ENCODE results near the gene IFI27.
A peak's percentile ranks its signal among the peaks of the same experiment; 100 is the strongest.

IFI27 gene

DNA sequence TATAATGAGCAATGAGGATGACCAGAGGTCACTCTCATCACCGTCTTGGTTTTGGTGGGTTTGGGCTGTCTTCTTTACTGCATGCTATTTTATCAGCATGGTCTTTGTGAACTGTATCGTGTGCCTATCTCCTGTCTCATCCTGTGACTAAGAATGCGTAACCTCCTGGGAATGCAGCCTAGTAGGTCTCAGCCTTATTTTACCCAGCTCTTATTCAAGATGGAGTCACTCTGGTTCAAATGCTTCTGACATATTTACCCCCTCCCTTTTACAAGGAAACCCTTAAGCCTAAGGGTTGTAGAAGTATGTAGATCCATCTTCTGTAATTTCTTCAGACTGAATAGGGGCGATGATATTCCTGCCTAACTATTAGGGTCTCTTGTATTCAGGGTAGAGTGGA, 21.1 kb upstream of the IFI27 start:
- FAIRE-seq = no peak

DNA sequence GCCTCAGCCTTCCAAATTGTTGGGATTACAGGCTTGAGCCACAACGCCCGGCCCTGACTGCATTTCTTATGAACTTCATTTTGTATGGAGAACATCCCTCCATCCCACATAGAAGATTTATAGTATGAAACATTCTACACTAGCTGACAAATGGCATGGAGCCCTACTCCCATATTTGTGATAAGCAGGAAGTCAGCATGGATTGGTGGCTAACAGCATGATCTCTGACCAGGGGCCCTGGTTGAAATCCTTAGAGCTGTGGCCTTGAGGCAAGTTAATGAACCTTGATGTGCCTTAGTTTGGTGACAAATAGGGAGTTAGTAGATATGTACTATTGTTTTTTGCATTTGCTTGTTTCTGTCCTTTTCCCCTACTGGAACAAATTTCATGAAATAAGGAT, 17.1 kb upstream of the IFI27 start:
- no peak for FAIRE-seq
- TF ChIP-seq POLR2A (IDR thresholded peaks at IDR 0.05; ENCODE audit: low read depth, low read length) = no peak
- DNase-seq (ENCODE audit: insufficient read length, low spot score) = no peak

More for the DNA sequence above, 21.1 kb upstream of the IFI27 start:
- DNase-seq (ENCODE audit: insufficient read length, low spot score) = no peak
- TF ChIP-seq POLR2A (IDR thresholded peaks at IDR 0.05; ENCODE audit: low read depth, low read length) = no peak

DNA sequence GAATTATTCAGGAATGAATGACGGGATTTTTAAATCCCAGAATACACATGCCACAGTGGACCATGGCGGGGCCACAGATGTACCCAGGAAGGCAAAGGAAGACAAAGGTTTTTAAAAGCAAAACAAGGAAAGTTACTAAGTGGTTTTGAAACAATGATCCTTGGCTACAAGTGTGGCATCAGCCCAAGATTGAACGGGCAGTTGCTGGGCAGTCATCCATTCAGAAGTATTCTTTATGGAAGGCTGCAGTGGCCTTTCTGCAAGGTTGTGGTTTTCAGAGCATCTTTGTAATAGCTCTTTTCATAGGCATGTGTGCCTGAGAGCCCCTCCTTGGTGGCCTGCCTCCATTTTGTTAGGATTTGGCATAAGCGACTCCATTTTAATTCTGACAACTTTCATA, 13.4 kb upstream of the IFI27 start:
- no peak for DNase-seq (ENCODE audit: insufficient read length, low spot score)
- no peak for TF ChIP-seq POLR2A (IDR thresholded peaks at IDR 0.05; ENCODE audit: low read depth, low read length)
- FAIRE-seq = no peak

DNA sequence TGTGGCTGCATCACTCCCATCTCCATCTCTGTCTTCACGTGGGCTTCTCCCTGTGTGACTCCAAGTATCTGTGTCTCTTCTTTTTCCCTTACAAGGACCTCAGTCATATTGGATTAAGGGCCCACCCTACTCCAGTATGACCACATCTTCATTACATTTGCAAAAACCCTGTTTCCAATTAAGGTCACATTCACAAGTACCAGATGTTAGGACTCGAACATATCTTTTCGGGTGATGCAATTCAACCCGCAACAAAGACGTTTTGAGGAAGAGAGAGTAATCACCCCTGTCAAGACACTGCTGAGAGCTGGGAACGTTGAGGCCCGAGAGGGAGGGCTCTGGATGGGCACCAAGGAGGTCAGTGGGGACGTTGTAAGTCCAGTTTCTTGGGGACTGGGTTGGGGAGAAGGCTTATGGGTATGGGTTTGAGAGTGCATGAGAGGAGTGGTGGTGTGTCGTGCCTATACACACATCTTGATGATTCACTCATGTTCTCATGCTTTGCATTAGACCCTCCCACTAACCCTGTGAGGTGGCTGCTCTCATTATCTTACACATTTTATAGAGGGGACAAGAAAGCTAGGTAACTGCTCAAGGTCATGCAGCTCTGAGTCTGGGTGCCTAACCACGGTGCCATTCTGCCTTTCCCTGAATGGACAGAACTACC, 12.1 kb upstream of the IFI27 start:
- FAIRE-seq (no peak), DNase-seq (ENCODE audit: insufficient read length, low spot score) (no peak)
- no peak for TF ChIP-seq POLR2A (IDR thresholded peaks at IDR 0.05; ENCODE audit: low read depth, low read length)

DNA sequence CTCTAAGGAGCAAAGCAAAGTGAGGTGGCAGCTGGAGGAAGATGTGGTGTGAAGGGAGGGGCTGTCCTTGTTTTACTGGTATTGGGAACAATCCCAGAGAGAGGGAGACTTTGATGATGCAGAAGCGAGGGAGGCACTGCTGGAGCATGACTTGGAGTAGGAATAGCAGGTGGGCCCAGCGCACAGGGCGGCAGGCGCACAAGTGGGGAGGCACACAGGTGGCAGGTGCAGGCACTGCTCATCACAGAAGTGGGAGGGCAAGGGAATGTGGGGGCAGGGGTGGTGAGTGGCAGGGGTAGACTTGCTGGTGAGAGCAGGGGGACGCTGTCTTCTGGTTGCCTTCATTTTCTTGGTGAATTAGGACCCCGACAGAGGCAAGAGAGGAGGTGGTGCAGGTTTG, 11.5 kb upstream of the IFI27 start:
- DNase-seq (ENCODE audit: insufficient read length, low spot score) (no peak), FAIRE-seq (no peak)
- TF ChIP-seq POLR2A (IDR thresholded peaks at IDR 0.05; ENCODE audit: low read depth, low read length) = no peak

DNA sequence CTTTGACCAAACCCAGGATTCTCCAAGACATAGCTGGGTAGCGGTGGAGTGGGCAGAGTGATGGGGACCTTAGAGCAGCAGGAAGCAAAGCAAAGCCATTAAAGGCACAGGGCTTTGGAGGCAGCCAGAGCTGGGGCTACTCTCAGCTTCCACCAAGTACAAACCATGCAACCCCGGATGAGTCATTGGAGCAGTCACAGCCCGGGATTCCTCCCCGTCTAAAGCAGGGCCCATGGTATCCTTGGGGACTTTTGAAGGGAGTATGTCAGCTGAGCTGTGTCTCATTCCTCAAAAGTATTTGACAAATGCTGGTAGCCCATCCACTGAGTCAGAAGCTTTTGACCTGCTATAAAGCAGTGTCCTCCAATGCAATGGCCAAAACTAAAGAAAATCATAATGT, 9.7 kb upstream of the IFI27 start:
- no peak for TF ChIP-seq POLR2A (IDR thresholded peaks at IDR 0.05; ENCODE audit: low read depth, low read length)
- FAIRE-seq (peak; percentile 93), DNase-seq (ENCODE audit: insufficient read length, low spot score) (peak; percentile 87)

DNA sequence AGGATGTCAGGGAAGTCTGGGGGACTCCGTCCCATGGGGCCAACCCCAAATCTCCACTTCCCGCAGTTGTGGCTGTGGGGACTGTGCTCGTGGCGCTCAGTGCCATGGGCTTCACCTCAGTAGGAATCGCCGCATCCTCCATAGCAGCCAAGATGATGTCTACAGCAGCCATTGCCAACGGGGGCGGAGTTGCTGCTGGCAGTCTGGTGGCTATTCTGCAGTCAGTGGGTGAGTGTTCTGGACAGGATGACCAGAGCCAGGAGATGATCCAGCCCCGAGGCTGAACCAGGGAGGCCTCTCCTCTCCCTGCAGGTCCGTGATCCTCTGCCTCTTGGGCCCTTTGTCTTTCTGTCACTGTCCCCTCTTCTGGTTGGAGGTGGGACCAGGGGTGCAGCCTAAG, 8.8 kb upstream of the IFI27 start:
- FAIRE-seq = no peak
- no peak for TF ChIP-seq POLR2A (IDR thresholded peaks at IDR 0.05; ENCODE audit: low read depth, low read length)
- no peak for DNase-seq (ENCODE audit: insufficient read length, low spot score)

DNA sequence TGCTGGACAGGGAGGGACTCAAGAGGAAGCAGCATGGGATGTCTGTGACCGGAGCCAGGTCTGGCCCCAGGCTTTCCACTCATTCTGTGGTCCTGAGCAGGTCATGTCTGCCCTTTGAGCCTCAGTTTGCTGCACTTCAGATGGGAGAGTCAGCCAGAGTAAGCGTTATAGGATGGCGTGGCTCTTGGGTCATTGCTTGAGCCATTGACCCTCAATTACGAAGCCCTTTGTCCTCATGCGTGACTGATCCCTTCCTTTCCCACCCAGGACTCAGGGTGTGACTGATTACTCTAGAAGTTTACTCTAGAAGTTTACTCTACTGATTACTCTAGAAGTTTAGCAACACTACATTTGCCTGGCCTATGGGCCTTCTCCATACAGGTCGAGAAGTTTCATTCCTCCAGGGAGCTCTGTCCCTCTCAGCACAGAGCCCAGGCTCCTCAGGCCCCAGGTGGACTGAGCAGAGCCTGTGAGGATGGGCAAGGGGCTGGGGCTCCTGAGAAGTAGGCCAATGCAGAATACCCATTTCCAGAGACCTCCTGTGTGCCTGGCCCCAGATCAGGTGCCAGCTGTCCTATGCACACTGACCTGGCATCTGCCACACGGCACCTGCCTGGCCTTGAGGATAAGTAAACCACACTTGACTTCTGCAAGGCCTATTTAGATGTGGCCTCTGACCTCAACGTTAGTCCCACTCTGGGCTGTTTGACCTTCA, 7.6 kb upstream of the IFI27 start:
- DNase-seq (ENCODE audit: insufficient read length, low spot score) = no peak
- TF ChIP-seq POLR2A (IDR thresholded peaks at IDR 0.05; ENCODE audit: low read depth, low read length) = no peak
- FAIRE-seq = no peak

DNA sequence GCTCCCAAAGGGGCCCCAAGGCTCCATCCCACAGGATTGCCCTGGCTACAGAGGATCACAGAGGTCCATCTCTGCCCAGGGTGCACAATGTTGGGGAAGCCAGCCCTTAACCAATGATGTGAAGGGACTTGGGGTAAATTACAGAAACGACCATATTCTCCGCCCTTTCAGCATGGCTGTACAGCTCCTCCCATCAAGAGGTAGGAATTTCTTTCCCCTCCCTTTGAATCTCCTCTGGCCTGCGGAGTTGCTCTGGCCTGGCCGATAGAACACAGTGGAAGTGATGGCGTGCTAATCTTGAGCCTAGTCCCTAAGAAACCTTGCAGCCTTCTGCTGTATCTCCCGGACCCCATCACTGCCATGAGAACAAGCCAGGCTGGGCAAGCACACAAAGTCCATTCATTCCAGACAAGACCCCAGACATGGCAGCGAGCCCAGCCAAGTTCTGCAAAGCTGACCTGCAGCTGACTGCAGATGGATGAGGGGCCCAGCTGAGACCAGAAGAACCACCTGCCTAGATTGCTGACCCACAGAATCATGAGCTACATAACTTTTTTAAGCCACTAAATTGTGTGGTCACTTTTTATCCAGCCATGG, 6.9 kb upstream of the IFI27 start:
- FAIRE-seq (no peak), DNase-seq (ENCODE audit: insufficient read length, low spot score) (no peak)
- TF ChIP-seq POLR2A (IDR thresholded peaks at IDR 0.05; ENCODE audit: low read depth, low read length) = no peak

DNA sequence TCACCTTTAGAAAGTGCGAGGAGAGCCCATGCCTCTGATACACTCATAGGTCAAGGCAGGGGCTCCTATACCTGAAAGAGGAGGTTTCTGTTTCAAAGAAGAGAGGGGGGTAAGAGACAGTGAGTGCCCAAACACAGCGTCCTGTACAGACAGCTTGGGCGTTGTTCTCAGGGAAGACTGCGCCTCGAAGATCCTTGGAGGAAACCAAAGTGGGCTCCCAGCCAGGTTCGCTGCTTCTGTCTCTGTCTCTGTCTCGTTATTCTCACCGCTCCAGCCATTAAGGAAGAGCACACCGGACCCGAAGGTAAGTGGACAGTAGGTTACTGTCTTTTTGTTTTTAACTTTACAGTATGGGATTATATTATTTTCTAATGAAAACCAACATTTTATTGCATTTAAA, 5.8 kb upstream of the IFI27 start:
- DNase-seq (ENCODE audit: insufficient read length, low spot score) = no peak
- no peak for FAIRE-seq
- no peak for TF ChIP-seq POLR2A (IDR thresholded peaks at IDR 0.05; ENCODE audit: low read depth, low read length)

DNA sequence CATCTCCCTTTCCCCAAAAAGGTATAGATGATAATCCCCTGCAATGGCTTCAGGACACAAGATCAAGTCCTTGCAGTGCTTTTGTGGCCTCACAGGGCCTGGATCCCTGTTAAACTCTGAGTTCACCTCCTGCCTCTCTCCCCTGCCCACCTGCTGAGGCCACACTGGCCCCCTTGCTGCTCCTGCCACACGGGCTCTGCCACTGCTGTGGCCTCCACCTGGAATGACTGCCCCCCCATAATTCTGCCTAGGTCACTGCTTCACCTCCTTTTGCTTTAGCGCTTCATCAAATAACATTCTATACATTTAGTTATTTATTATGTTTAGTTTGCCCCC, 653 bp upstream of the IFI27 start:
- TF ChIP-seq POLR2A (IDR thresholded peaks at IDR 0.05; ENCODE audit: low read depth, low read length) = no peak

DNA sequence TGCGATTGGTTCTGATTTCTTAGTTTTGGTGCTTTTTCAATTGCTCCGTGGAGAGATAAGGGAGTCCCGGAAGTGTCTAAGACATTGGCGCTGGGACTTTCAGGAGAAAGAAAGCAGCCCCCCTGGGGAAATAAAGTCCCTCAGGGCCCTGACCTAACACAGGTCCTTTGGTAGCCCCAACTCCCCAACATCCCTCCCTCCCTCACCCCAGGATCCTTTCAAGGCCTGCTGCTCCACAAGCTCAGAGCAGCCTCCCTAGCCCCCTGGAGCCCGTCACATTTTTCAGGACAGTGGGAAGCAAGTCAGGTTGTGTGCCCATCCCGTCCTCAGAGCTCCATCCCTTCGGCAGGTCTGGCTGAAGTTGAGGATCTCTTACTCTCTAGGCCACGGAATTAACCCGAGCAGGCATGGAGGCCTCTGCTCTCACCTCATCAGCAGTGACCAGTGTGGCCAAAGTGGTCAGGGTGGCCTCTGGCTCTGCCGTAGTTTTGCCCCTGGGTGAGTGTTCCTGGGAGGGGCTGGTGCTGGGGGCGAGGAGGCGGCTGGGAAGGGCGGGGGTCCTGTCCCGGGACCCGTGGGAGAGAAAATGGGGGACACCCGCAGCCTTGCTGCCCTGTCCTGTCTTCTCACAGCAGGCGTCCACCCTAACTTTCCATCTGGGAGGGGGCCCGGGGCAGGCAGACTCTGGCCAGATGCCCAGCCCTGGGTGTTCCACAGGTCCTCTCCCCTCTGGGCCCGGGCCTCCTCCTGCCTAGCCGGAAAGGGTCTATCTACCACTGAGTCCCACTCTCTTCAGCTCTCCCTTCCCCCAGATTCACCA, 950 bp downstream of the IFI27 start:
- FAIRE-seq (no peak), DNase-seq (ENCODE audit: insufficient read length, low spot score) (no peak)

More for the DNA sequence above, 653 bp upstream of the IFI27 start:
- FAIRE-seq = no peak
- DNase-seq (ENCODE audit: insufficient read length, low spot score) = no peak

DNA sequence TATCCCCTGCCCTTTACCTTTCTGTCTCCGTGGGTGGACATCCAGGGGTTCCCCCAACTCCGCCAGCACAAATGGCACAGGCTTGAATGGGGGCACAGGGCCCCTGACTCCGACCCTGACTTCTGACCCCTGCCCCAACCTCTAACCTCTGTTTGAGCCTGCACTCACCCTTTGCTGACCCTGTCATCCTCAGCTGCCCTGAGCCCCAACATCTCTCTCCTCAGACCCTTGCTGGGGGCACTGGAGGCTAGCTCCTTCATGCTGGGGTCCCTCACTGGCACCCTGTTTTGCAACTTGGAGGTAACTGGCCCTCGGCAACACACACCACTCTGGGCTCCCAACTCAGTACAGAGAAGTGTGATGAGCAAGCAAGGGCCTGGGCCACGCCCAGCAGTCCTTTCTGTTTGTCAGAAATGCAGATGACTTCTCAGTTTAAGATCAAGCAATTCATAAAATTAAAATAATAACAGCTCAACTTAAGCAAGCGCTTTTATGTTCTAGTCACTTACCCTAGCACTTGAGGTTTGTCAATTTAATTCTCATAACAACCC, 2.1 kb downstream of the IFI27 start:
- no peak for FAIRE-seq
- no peak for DNase-seq (ENCODE audit: insufficient read length, low spot score)
- TF ChIP-seq POLR2A (IDR thresholded peaks at IDR 0.05; ENCODE audit: low read depth, low read length) = no peak

More for the DNA sequence above, 950 bp downstream of the IFI27 start:
- TF ChIP-seq POLR2A (IDR thresholded peaks at IDR 0.05; ENCODE audit: low read depth, low read length) = no peak

DNA sequence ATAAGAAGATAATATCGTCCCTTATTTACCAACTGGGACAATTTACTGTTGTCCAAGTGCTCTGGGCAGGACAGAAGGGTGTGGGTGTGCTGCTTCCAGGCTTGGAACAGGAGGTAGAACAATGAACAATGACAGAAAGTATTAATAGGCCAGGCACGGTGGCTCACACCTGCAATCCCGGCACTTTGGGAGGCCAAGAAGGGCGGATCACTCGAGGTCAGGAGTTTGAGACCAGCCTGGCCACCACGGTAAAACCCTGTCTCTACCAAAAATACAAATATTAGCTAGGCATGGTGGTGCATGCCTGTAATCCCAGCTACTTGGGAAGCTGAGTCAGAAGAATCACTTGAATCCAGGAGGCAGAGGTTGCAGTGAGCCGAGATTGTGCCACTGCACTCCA, 2.5 kb downstream of the IFI27 start:
- no peak for TF ChIP-seq POLR2A (IDR thresholded peaks at IDR 0.05; ENCODE audit: low read depth, low read length)
- DNase-seq (ENCODE audit: insufficient read length, low spot score) = no peak
- FAIRE-seq = no peak
